GM19035 (cell line): Measurements from ENCODE around the gene MED13L.
"Not testable (repeated sequence)": the region's sequence is repeated elsewhere in the genome, so short reads cannot be mapped to it uniquely, and the experiment has no call there.

Experiments used
- ATAC-seq: cut with Tn5 transposase; IDR thresholded peaks from one replicate; pipeline ENCODE4 v1.9.1; 2021; ENCODE audit not compliant: unreplicated experiment

Gene MED13L

DNA sequence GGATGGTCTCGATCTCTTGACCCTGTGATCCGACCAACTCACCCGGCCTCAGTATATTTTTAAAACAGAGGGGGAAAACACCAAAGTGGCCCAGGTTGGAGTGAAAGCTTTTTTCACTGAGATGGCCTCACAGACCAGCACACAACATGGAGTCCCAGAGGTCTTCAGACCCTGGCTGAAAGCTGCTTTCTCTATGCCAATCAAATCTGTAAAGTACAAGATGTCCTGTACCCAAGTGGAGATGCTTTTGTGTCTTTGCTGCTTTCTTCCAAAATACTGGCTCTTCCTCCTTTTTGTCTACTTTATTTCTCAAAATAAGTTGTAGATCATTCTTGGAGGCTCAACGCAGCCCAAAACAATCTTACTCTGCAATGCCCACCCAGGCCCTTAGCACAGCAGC is 214.8 kb downstream of the MED13L start:
- ATAC-seq, result no peak

DNA sequence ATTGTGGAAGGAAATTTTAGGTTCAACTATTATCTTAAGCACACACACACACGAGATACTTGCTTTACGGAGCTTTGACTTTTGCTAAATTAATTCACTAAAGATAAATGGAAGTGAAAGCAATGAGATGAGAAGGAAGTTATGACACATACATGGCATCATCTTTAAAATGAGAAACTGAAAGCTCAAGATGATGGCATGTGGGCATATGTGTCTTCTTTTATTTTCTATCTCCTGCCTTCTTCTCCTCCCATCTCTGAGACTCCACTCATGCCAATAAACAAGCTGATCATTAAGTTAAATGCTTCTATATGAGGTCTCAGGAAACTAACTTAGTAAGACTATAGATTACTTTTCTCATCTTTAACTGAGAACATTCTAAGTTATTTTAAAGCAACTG is 216.7 kb downstream of the MED13L start:
- peak; percentile 82 for ATAC-seq

DNA sequence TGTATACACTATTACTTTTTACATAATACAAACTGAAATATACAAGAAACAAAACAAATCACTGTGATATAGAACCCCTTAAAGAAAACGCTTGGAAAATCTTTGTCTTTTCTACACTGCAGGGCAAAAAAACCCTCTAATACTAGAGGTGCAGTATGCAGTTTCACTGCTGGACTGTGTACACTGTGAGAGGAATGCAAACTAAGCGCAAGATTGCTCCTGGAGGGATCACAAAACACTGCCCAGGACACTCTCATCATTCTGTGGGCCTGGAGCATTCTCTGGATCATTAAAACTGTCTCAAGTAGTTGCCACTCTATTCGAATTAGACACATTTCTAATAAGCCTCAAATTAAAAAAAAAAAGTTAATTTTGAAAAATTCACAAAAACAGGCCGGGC is 217.6 kb downstream of the MED13L start:
- ATAC-seq, result no peak

DNA sequence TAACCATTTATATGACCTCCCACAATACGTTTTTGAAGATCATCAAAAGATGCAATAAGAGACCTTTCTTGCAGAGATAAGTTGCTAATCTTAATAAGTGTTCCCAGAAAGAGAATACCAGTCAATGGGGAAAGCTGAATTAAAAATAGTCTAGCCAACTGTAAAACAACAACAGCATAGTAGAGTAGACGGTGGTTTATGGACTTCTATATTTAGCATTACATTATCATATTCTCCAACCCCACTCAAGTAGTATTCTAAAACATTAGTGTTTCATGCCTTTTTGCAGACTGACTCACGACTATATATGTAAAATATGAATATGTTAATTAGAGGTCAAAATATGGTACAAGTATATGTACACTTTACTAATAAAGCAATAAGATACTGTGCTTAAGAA is 218.9 kb downstream of the MED13L start:
- no peak for ATAC-seq

DNA sequence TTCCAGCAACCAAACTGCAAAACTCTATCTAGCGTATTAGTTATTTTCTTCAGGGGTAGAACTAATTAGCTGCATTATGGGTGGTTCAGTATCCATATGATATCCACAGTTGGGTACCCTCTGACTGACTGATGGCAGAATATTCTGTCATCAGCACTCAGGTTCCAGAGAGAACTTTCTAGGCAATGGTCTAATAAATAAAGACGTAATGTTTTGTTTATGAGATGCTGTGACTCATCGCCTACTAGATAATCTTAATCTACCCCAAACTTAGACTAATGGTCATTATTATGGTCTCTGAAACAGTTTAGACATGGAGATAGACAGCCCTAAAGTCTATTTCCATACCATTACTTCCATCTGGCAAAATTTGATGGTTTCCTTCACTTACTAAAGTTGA is 220.1 kb downstream of the MED13L start:
- ATAC-seq, result no peak

DNA sequence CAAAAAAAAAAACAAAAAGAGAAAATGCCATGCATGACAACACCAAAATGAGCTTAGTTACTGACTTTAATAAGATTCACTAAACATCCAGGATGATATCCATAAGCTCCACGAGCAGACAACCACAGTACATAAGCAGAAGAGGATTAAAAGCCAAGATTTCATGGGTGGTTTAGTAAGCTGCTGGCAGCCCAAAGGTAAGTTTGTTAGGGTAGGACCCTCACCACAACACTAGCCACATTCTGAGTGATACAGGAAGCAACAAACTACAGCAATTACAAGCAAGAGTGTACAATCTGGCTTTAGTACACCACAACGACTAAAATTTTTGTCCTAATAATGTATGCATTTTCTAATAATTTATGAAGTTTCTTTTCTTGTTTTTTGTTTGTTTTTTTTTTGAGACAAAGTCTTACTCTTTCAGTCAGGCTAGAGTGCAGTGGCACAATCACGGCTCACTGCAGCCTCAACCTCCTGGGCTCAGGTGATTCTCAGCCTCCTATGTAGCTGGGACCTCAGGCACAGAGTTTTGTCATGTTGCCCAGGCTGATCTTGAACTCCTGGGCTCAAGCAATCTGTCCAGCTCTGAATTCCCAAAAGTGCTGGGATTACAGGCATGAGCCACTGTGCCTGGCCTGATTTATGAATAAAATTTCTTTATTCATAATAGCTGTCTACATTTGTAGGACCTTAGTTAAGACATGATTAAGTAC is 221.4 kb downstream of the MED13L start:
- no peak for ATAC-seq

DNA sequence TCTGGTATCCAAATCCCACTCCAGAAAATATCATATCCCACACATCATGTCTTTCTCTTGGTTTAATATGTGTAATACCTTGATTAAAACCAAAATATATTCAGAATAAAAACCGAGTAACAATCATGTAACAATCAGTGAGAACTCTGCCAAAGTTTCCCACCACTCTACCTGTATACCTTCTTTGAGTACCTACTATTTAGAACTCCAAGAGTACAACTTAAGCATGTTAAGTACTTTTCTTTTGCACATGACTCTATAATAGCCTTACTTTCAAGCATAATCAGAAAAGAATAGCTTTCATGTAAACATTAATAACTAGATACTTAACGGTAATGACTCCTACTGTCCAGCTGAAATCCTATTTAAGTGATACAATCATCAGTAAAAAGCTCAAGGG is 223.2 kb downstream of the MED13L start:
- ATAC-seq, result no peak

DNA sequence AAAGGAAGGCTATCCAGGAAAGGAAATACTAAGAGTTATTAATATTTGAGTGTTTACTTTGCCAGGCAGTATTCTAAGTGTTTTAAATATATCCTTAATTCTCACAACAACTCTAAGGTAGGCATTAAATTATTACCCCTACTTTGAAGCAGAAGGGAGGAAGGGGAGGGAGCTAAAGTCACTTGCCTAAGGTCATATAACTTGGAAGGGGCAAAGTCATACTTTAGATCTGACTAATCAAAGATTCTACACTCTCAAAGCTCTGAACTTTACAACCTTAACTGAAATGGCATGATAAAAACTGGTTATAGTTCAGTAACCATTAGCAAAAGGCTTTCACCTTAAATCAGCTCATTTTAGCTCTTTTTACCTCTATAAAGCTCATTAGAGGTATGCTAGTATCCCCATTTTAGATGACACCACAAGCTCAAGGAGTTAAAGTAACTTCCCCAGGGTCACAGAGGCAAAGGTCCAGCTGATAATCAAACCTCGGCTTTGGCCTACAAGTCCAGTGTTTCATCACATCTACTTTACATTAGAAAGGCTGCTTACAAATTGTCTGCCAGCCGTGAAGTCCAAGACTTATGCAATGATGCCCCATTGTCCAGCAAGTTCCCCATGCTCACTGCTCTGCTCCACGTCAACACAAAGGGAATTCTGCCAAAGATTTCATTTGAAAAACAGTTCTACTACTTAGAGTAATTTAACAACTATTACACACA is 223.9 kb downstream of the MED13L start:
- no peak for ATAC-seq

DNA sequence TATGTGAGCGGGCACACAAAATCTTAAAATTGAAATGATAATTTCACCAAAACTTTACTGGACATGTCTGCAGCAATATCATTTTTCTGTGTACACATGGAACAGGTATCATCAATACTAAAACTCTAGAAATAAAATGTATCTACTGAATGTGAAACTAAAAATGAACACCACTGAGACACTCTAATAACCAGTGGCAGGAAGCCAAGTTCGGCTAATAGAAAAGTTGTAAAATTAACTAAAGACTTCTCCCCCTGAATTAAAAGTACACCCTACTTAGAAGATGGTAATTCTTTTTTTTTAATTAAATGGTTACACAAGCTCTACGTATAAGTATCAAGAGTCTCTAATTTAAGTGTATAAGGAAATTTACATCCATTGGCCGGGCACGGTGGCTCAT is 227.2 kb downstream of the MED13L start:
- ATAC-seq, result no peak

DNA sequence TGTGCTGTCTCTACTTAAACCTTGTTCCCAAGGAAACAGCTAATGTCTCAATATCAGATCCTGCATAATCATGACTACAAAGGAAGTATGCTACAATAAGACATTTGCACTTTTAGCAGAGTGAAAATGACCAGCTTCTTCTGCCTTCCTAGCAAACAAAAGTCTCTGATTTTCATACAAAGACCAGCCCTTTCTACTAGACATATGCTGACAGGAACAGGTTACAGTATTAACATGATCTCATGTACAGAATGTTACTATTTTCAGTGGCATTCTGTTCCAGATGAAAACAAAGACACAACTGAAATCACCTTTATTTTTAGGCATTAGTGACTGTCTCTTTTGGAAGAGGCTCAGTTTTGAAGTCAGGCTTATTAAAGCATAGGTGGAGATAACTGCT is 228.6 kb downstream of the MED13L start:
- no peak for ATAC-seq

DNA sequence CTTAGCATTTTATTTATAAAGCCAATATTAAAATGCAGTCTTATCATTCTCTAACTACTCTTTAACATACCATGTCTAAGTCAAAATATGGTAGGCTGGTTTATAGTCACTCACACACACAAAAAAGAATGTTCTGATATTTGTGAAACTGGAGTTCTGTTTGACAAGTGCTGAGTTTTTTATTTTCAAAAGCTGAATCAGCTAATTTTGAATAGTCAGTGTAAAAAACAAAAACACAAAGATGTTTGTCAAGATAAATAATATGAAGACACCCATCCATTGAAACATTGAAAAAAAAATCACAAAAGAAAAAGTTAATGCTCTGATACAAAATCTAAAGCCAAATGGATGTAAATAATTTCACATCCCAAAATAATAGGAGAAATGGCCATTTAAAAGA is 231.5 kb downstream of the MED13L start:
- ATAC-seq, result no peak

DNA sequence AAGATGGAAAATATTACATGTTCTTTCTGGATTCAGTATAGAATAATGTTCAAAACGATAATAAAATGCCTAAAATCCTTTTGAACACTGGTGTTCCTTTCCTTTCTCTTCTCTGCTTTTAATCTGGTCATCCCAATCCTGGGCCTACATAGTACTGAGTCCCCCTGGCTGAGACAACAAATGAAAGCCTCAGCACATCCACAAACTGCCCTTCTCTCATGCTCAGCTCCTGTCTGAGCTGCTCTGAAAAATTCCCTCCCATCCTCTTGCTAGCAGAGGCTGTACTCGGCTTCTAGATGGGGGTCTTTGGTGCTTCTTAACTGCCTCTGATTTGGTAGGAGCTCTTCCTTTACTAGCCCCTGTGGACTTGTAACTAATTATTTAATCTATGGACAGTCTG is 232.3 kb downstream of the MED13L start:
- no peak for ATAC-seq

DNA sequence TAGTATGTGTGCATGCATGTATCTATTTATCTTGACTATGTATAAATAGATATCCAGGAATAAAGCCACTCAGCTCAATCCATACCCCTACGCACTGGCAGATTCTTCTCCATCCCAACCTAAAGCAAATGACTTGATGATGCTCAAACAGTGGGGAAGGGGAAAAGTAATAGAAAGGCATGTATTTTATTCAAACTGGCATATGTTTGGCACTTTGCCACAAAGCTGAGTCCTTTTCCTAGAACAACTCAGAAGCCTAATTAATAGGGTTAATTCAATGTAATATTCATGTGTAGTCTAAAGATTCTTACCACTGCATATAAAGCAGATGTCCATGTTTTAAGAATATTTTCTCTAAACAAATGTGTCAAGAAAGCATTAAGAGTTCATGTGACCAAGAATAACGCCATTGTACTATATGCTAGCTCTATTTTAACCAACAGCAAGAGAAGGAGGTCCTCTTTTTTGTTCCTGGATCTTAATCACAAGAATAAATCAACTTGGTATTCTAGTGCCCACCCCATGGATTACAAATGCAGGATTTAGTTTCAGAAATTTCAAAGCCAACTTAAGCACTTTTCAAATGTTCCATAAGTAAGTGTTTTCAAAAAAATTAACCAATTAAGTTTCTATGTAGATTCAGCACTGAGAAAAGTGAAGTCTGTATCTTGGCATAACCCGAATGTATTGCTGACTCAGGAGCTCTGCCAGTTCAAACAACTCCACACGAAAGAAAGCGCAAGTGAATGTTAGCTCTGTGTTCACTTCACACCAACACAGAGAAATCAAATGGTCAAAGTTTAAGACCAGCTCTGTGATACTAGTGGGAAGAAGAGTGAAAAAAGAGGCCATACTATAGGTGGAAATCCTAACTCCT is 233.6 kb downstream of the MED13L start:
- ATAC-seq, result no peak

DNA sequence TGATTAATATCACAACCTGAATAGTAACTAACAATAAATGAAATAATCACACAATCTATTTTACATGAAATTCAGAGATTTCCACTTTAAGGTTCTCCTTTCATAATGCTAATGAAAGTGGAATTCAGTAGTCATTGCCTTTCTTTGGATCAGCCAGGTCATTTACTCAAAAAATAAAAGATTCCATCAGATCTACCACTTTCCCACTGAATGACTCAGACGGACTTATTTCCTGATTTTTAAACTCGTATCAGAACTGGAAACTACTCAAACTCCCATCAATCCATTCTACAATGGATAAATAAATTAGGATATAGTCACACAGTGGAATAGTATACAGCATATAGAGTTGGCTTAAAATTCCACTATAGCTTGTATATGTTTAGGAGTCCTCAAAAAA is 237.1 kb downstream of the MED13L start:
- no peak for ATAC-seq

DNA sequence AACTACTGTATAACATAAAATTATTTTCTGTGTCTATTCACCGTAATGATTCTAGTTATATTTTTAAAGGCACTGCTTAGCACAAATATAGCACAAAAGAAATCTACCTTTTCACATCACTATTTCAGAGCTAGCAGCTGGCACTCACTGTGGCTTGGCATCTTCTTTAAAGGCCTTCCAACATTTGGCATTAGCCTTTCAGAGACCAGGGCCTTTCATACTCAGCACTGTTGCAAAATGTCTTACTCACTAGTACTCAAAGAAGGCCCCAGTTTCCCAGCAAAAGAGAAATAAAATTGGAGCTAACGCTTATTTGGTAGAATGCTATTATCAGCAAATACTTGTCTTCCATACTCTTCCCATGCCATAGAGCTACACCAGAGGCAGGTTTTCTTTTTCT is 238.4 kb downstream of the MED13L start:
- no peak for ATAC-seq

DNA sequence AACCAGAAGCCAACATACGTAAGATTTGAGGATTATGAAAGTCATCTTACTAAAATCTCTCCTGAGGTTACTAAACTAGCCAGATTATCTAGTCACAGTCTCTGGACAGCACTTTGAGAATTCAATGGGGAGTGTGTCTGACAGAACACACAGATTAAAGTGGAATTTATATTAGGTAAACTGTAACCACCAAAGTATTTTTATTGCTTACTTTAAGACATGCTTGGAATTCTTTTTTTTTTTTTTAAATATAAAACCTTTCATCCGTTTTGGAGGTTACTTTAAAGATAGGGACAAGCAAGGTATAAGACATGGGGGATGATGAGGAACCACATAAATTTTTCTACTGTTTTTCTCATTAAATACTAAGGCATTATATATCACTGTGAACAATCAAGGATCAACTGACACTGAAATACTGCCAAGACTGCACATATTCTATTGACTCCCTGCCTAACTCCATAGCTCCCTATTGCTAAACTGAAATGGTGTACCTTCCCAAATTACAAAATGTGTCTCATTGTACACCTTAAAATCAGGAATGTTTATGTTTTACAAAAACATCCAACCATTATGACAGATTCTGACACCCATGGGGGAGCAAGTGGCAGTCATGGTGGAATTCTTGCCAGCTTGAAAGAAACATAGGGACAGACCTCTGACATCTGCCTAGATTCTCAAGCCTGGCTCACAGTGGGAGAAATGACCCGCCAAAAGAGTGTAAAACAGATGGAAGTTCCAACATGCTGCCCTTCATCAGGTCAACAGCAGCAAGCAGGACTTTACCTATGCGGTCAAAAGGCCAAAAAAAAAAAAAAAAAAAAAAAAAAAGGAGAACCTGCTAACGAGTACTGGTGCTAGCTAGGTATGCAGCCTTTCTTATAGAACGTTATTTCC is 239.3 kb downstream of the MED13L start:
- ATAC-seq, result no peak

DNA sequence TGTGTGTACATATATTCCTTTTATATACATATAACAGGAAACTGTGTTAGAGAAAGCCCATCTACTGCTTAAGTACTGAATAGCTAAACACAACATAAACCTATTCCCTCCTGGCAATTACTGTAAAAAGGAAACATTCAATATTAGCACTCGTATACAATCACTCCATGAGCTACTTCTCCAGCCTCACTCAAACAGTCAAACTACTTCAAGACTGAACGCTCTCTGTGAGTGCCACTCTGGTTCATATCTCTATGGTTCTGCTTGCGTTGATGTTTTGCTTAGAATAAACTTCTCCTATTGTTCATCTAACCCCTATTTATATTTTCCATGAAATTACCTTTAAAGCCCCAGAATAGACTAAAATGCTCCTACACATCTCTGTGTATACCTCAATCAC is 243.7 kb downstream of the MED13L start:
- ATAC-seq, result no peak

DNA sequence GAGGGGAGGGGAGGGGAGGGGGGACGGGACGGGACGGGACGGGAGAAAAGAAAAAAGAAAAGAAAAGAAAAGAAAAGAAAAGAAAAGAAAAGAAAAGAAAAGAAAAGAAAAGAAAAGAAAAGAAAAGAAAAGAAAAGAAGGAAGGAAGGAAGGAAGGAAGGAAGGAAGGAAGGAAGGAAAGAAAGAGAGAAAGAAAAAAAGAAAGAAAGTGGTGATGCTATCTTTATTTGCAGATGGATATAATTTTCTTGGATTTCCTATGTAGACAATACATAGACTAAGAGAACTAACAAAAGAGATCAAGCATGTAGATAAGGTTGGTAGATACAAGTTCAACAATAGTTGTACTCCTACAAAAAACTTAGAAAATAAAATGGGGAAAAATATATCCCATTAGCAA is 245.9 kb downstream of the MED13L start:
- ATAC-seq, result not testable (repeated sequence)

DNA sequence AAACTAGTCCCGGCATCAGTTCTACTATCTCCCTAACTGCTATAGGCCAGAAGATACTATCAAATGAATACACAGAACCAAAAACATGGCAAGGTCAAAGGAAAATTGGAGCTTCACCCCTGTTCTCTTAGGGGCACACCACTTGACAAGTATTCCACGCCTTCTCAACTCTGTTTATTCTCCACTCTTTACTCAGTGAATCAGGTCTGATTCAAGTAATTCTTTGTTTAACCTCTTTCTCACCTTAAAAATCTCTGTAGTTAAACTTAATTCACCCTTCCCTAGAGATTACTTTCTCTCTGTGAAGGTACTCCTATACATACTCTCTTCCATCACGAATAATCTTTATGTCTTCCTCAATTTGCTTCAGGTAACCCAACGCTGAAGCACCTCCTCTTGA is 248.9 kb downstream of the MED13L start:
- no peak for ATAC-seq

DNA sequence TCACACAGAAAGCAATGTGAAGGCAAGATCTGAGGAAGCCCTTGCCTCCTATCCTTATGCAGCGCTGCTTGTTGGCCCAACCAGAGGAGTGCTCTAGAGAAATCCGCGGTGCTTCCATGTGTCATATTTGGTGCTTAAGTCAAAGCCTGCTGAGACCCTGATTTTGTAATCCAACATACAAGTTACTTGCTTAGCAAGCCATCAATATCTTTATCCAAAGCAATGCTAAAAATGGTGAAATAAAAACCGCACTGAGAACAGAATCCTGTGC is 250.0 kb downstream of the MED13L start:
- no peak for ATAC-seq
